DMS53 treated with DMSO at 0.1 percent for 48 hours (cell line): Measurements from ENCODE around the gene MCC.
A peak's percentile ranks its signal among the peaks of the same experiment; 100 is the strongest.
"Not testable (repeated sequence)": the region's sequence is repeated elsewhere in the genome, so short reads cannot be mapped to it uniquely, and the experiment has no call there.

Experiments
- DNase-seq: peaks from one replicate; lab custom pipeline; 2025; ENCODE audit not compliant: unreplicated experiment; lab: John Stamatoyannopoulos, UW

MCC gene

GRCh38 chr5:113427871-113428574, 60.2 kb downstream of the MCC start:
- DNase-seq: no peak

- DNase-seq: no peak
These were observed 62.3 kb downstream of the MCC start for GRCh38 chr5:113425909-113426308.

GRCh38 chr5:113421693-113422092, 66.6 kb downstream of the MCC start:
- no peak for DNase-seq

- DNase-seq: no peak
These were observed 82.7 kb downstream of the MCC start for GRCh38 chr5:113405530-113405929.

- DNase-seq: no peak
These were observed 84.0 kb downstream of the MCC start for GRCh38 chr5:113404269-113404668.

GRCh38 chr5:113397986-113398385, 90.3 kb downstream of the MCC start:
- DNase-seq: not testable (repeated sequence)

GRCh38 chr5:113397046-113397445, 91.2 kb downstream of the MCC start:
- no peak for DNase-seq

GRCh38 chr5:113394658-113395057, 93.6 kb downstream of the MCC start:
- DNase-seq: no peak

- no peak for DNase-seq
These were observed 98.0 kb downstream of the MCC start for GRCh38 chr5:113390224-113390623.

- DNase-seq: no peak
These were observed 99.1 kb downstream of the MCC start for GRCh38 chr5:113389116-113389515.

GRCh38 chr5:113387844-113388243, 100.4 kb downstream of the MCC start:
- no peak for DNase-seq

GRCh38 chr5:113384782-113385285, 103.4 kb downstream of the MCC start:
- DNase-seq: no peak

GRCh38 chr5:113382731-113383130, 105.5 kb downstream of the MCC start:
- no peak for DNase-seq

GRCh38 chr5:113381791-113382190, 106.5 kb downstream of the MCC start:
- DNase-seq: no peak

GRCh38 chr5:113380807-113381326, 107.4 kb downstream of the MCC start:
- no peak for DNase-seq

- DNase-seq: no peak
These were observed 108.1 kb downstream of the MCC start for GRCh38 chr5:113379936-113380806.

- peak; percentile 39 for DNase-seq
These were observed 109.2 kb downstream of the MCC start for GRCh38 chr5:113378959-113379541.

GRCh38 chr5:113378514-113378913, 109.7 kb downstream of the MCC start:
- no peak for DNase-seq

- no peak for DNase-seq
These were observed 110.2 kb downstream of the MCC start for GRCh38 chr5:113378081-113378480.

GRCh38 chr5:113376640-113377039, 111.6 kb downstream of the MCC start:
- no peak for DNase-seq

- no peak for DNase-seq
These were observed 112.7 kb downstream of the MCC start for GRCh38 chr5:113375480-113376060.
